Midbrain (tissue), 1 donor: ENCODE data around the gene HYAL4.
"Not testable (repeated sequence)": the region's sequence is repeated elsewhere in the genome, so short reads cannot be mapped to it uniquely, and the experiment has no call there.

Source experiments
- DNase-seq: peaks from one replicate; lab custom pipeline; 2025; lab: John Stamatoyannopoulos, UW

HYAL4 gene

DNA sequence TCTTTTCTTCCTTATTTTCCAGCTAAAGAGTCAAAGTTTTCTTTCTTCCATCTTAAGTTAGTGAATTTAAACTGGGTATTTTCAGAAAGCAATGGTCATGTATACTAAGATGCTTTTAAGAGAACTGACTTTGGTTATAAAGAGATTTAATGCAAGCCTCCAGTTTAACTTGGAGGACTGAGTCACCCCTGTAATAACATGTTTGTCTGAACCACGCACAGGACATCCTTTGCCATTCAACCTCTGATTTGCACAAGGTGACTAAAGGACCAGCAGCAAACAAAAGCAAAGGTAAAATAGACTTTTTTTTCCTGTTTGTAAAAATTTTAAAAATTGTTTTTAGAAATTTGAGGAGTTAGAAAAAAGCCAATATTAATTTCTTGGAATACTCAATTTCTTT lies 2.9 kb downstream of the HYAL4 start:
- no peak for DNase-seq

GRCh38 chr7:123849855-123850254 lies 4.9 kb downstream of the HYAL4 start:
- DNase-seq, result no peak

GRCh38 chr7:123851404-123851803 lies 6.4 kb downstream of the HYAL4 start:
- not testable (repeated sequence) for DNase-seq

DNA sequence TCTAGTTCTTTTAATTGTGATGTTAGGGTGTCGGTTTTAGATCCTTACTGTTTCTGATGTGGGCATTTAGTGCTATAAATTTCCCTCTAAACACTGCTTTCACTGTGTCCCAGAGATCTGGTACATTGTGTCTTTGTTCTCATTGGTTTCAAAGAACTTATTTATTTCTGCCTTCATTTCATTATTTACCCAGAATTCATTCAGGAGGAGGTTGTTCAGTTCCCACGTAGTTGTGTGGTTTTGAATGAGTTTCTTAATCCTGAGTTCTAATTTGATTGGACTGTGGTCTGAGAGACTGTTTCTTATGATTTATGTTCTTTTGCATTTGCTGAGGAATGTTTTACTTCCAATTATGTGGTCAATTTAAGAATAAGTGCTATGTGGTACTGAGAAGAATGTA lies 9.3 kb downstream of the HYAL4 start:
- not testable (repeated sequence) for DNase-seq

DNA sequence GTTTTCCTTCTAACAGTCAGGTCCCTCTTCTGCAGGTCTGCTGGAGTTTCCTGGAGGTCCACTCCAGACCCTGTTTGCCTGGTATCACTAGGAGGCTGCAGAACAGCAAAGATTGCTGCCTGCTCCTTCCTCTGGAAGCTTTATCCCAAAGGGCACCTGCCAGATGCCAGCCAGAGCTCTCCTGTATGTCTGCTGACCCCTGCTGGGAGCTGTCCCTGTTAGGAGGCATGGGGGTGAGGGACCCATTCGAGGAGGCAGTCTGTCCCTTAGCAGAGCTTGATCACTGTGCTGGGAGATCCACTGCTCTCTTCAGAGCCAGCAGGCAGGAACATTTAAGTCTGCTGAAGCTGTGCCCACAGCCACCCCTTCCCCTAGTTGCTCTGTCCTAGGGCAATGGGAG lies 11.5 kb downstream of the HYAL4 start:
- DNase-seq, result not testable (repeated sequence)

DNA sequence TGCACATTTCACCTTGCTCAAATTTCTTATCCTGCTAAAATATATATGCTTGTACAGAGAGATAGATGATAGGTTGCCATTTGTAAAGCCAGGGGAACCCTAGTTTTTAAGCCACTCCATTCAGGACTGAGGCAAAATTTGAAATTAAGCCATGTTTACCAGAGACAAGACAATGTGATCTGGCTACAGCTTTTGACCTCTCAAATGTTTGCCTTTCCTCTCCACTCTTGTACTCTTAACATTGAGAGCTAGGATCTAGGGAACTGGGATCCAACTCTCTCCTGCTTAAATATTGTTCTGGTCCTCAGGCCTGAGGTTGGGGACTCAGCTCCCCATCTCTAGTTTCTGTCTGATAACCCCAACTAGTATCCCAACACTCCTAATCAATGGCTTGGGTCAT lies 15.9 kb downstream of the HYAL4 start:
- DNase-seq, result no peak

DNA sequence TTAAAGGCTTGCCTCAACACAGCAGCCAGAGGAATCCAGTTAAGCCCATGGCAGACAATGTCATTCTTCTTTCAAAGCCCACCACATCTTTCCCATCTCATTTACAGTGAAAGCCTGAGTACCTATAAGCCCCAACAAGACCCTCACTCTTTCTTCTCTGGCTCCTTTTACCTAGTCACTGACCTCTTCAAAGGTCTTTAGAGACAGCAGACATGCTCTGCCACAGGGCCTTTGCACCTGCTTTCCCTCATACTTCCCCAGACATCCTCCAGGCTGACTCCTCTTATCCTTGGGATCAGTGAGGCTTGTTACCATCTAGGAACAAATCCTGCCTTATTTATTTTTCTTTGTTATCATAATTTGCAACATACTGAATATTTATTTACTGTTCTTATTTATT lies 17.8 kb downstream of the HYAL4 start:
- no peak for DNase-seq

- no peak for DNase-seq
Observed at GRCh38 chr7:123863461-123863860, 18.5 kb downstream of the HYAL4 start.

- DNase-seq, result no peak
Observed at GRCh38 chr7:123864012-123864411, 19.0 kb downstream of the HYAL4 start.

DNA sequence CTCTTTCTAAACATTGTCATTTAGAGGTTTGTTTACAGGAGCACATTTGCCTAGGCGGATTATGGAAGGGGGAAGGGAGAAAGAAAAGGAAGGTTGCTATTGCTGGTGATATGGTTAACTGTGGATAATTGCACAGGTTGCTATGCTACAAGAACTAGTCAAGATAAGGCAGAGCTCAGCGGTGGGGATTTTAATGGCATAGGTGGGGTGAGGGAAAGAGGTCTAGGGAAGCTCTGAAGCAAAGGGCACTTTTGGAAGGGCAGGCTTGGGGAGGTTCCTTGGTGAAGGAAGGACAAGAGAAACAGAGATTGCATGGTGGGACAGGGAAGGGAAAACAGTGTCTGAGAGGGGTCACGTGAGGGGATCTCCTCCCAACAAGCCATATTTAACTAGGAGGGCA lies 19.5 kb downstream of the HYAL4 start:
- DNase-seq, result no peak

DNA sequence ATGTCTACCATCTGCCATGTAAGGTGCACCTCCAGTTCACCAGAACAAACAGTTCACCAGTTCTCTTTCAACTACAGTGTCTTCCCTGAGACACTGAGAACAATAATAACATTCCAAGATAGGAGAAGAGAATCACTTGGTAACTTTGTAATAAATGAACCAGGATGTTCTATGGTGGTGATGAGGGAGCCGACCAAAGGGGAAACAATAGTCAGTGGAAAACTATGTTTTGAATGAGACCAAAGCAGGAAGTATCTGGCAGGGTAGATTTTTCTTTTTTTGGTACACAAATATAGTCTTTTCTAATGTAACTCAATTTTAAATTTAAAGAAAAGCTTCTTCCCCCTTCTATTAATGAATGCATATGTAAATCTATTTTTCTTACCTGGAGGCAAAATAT lies 20.0 kb downstream of the HYAL4 start:
- DNase-seq, result no peak

GRCh38 chr7:123865517-123866117 lies 20.6 kb downstream of the HYAL4 start:
- peak; percentile 22 for DNase-seq

DNA sequence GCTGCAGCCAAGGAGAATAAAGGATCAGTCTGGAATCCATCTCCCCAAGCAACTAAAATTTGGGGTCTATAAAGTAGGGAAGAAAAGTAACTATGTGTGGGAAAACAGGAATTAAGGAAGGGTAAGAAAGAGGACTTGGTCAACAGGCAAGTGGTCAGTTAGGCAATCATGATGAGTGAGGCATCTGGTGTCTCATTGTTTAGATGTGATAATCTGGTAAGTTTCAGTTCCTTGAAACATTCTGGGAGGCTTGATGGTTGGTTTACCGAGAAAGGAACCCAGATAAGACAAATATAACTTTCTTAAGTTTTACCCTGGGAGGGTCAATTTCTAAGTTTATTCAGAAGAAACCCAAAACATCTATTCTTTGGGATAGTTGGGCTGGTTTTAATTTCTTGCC lies 22.3 kb downstream of the HYAL4 start:
- DNase-seq, result no peak

DNA sequence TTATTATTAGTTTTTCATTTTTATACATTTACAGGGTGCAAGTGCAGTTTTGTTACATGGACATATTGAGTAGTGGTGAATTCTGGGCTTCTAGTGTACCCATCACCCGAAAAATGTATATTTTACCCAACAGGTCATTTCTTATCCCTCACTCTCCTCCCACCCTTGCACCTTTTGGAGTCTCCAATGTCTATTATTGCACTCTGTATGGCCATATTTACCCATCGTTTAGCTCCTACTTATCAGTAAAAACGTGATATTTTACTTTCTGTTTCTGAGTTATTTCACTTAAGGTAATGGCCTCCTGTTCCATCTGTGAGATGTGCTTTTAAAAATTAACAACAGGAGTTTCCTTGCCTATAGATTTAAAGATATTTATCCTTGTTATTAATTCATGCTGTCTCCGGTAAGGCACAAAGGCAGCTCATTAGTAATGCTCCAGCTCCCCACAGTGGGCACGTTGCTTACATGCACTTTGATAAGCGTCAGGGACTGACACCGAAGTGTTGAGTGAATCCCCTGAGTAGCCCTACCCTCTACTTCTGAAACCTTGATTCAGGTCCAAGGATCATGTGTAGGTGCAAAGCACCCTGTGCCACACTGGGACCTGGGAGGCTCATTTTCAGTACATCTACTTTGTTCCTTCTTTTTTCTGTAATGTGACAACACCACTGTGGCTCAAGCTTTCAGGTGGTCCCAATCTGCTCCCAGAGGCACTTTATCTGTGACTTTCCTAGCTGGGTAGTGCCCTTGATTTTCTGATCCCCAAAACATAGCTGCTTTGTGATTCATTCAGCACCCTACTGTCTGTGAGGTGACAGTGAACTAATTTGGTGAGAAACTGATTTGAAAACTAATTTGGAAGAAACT lies 27.3 kb downstream of the HYAL4 start:
- peak; percentile 16 for DNase-seq

GRCh38 chr7:123872908-123873307 lies 27.9 kb downstream of the HYAL4 start:
- DNase-seq, result no peak

- DNase-seq, result no peak
Observed at GRCh38 chr7:123876557-123877256, 31.7 kb downstream of the HYAL4 start.

DNA sequence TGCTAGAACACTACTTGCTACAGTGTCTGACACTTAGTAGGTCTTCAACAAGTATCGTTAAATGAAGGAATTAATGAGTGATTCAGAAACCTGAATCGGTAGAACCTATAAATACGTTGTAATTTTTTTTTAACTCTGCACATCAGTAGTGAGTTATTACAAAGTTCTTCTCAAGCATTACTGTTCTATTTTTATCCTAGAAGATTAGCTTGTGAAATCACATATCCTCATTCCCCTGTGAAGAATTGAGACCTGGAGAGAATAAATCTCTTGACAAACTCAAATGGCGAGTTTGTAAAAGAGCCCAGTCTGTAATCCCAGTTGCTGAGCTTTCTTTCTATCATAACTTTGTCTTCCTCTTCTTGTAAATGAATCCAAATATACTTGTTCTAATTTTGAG lies 34.7 kb downstream of the HYAL4 start:
- DNase-seq, result no peak

- no peak for DNase-seq
Observed at GRCh38 chr7:123881300-123881699, 36.3 kb downstream of the HYAL4 start.

DNA sequence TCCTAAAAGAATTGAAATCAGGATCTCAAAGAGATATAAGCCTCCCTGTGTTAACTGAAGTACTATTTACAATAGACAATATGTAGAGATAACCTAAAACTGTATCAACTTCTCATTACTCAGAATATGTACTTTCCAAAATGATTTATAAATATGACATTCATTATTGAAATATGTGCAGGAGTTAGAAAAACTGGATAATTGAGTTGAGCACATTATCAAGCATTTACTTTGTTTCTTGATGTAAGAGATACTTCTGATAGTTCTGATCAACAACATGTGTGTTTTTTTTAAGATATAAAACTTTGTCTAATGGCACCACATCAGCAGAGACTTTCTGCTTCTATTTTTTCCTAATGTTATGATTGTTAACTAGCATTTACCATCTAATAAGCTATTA lies 38.2 kb downstream of the HYAL4 start:
- DNase-seq, result no peak

- no peak for DNase-seq
Observed at GRCh38 chr7:123888192-123888591, 43.2 kb downstream of the HYAL4 start.

- not testable (repeated sequence) for DNase-seq
Observed at GRCh38 chr7:123894753-123895152, 49.8 kb downstream of the HYAL4 start.

GRCh38 chr7:123901101-123901500 lies 56.1 kb downstream of the HYAL4 start:
- DNase-seq, result no peak

DNA sequence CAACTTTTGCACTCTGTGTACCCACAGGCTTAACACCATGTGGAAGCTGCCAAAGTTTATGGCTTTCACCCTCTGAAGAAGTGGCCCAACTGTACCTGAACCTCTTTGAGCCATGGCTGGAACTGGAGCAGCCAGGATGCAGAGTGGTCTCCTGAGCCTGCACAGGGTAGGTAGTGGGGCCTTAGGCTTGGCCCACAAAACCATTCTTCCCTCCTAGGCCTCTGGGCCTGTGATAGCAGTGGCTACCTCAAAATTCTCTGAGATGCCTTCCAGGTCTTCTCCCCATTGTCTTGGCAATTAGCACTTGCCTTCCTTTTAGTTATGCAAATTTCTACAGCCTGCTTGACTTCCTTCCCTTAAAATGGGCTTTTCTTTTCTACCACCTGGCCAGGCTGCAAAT lies 60.7 kb downstream of the HYAL4 start:
- DNase-seq, result no peak
